PC-3 (cell line): Measurements from ENCODE around the gene IQCF6. TPM values are rescaled to one million over a fixed set of nuclear protein-coding genes. Genes with fewer than 3 reads are reported as not detected.

Source experiments
- ATAC-seq: fragments of 200-7000 bp; cut with Tn5 transposase; 2 replicates; pipeline ENCODE4 v1.9.1; 2020; ENCODE audit warnings: mild to moderate bottlenecking, moderate library complexity
- BruUV-seq: library from RNA; stranded (reverse); fragments of 400-500 nt; replicated peaks from 2 replicates; lab custom pipeline; 2021; lab: Mats Ljungman, UMichigan
- CTCF ChIA-PET: fragments of 300-600 bp; sonication (Branson Sonifier 250); formaldehyde crosslinking; loops from one replicate; lab custom pipeline; 2022; ENCODE audit warnings: antibody characterized with exemption; lab: Charles Lee
- POLR2A ChIA-PET: fragments of 300-600 bp; sonication (Branson Sonifier 250); formaldehyde crosslinking; loops from one replicate; lab custom pipeline; 2022; ENCODE audit warnings: antibody characterized with exemption; ENCODE audit not compliant: unreplicated experiment; lab: Charles Lee
- DNase-seq: peaks from one replicate; pipeline ENCODE4 v3.0.0-alpha.2; 2015
- H2AFZ ChIP-seq: fragments of 300-600 bp; sonication (generic); 2 replicates; pipeline ENCODE4 v1.6.0; 2016; ENCODE audit warnings: antibody characterized with exemption, low read length
- H3F3A ChIP-seq: fragments of 300-600 bp; sonication (generic); one replicate; pipeline ENCODE4 v1.6.0; 2017; ENCODE audit warnings: antibody characterized with exemption, low read length, control low read depth, mild to moderate bottlenecking; ENCODE audit not compliant: unreplicated experiment
- H3K27ac ChIP-seq: fragments of 300-600 bp; sonication (generic); 2 replicates; pipeline ENCODE4 v1.5.1; 2016; ENCODE audit warnings: mild to moderate bottlenecking, low read length
- H3K27me3 ChIP-seq: fragments of 300-600 bp; sonication (generic); 2 replicates; pipeline ENCODE4 v1.6.1; 2016; ENCODE audit warnings: low read length, mixed read lengths
- H3K36me3 ChIP-seq: fragments of 300-600 bp; sonication (generic); 2 replicates; pipeline ENCODE4 v1.6.1; 2016; ENCODE audit warnings: low read depth, mixed run types, low read length, mixed read lengths
- H3K4me1 ChIP-seq: fragments of 300-600 bp; sonication (generic); 2 replicates; pipeline ENCODE4 v1.5.1; 2016; ENCODE audit warnings: low read length; ENCODE audit not compliant: insufficient read depth
- H3K4me2 ChIP-seq: fragments of 300-600 bp; sonication (generic); 2 replicates; pipeline ENCODE4 v1.6.0; 2016; ENCODE audit warnings: low read length
- H3K4me3 ChIP-seq: fragments of 300-600 bp; sonication (generic); 2 replicates; pipeline ENCODE4 v1.5.1; 2016; ENCODE audit warnings: mild to moderate bottlenecking, low read length, mixed read lengths
- H3K79me2 ChIP-seq: fragments of 300-600 bp; sonication (generic); 2 replicates; pipeline ENCODE4 v1.6.1; 2017; ENCODE audit warnings: low read length, mixed read lengths
- H3K9ac ChIP-seq: fragments of 300-600 bp; sonication (generic); 2 replicates; pipeline ENCODE4 v1.6.0; 2016; ENCODE audit warnings: mild to moderate bottlenecking, low read length
- H3K9me2 ChIP-seq: fragments of 300-600 bp; sonication (generic); replicated peaks from 2 replicates; pipeline ENCODE4 v1.6.1; 2016; ENCODE audit warnings: mixed run types, low read length, mixed read lengths
- H3K9me3 ChIP-seq: fragments of 300-600 bp; sonication (generic); 2 replicates; pipeline ENCODE4 v1.6.1; 2016; ENCODE audit warnings: low read length, mixed read lengths
- H4K20me1 ChIP-seq: fragments of 300-600 bp; sonication (generic); 2 replicates; pipeline ENCODE4 v1.6.1; 2016; ENCODE audit warnings: low read length, mixed read lengths
- EZH2 ChIP-seq: fragments of 300-600 bp; sonication (generic); IDR thresholded peaks from one replicate; pipeline ENCODE4 v1.6.1; 2017; ENCODE audit warnings: antibody characterized with exemption, mild to moderate bottlenecking, low read length; ENCODE audit not compliant: unreplicated experiment
- EZH2phosphoT487 ChIP-seq: fragments of 300-600 bp; sonication (generic); IDR thresholded peaks from 2 replicates; pipeline ENCODE4 v1.6.1; 2018; ENCODE audit warnings: mild to moderate bottlenecking, antibody characterized with exemption, low read length, borderline replicate concordance
- intact Hi-C: fragments of 100-400 bp; cut with micrococcal nuclease; formaldehyde crosslinking; loops from 2 replicates; pipeline ENCODE4 v1.9.0; 2023
- total RNA-seq: library from RNA; depleted of rRNA; stranded (reverse); fragments of >200 nt; gene quantifications from 2 replicates; pipeline ENCODE4 v1.2.3, GENCODE V29; 2014
- TF ChIP-seq, protein P1 (sequence below): fragments of 300-600 bp; sonication (generic); conservative IDR thresholded peaks from 2 replicates; pipeline ENCODE4 v1.5.1; 2017; ENCODE audit warnings: antibody characterized with exemption, low read depth, mild to moderate bottlenecking, low read length

Gene IQCF6
- total RNA-seq, 1 experiment from 2014 or later: not detected

DNA sequence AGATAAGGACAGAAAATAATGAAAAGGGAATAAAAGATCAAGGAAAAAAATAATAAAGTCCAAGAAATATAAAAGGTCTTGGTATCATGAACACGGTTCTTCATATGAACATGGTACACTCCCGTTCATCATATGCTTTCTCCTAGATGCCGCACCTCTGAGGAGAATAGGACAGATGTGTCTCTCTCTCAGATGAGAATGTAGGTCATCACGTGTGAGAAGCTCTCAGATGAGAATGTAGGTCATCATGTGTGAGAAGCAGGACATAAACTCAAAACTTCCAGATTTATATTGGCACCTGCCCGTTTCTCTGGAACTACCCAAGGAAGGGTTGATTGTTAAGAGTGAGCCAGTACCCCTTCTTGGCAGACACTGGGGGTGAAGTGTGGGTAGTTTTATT is 29.9 kb upstream of the IQCF6 start:
- no TSS peak for BruUV-seq
- H3K9ac ChIP-seq: no peak overlapping the region
- no peak for DNase-seq
- H4K20me1 ChIP-seq: no peaks in the 10 kb centered on the region
- TF ChIP-seq EZH2phosphoT487 (no peak), EZH2 (no peak)
- peaks cover 15% of the 10 kb centered on the region for H3K27me3 ChIP-seq
- H3K4me3 ChIP-seq: no peak overlapping the region
- H3K27ac ChIP-seq: no peak overlapping the region
- POLR2A ChIA-PET: no interaction called here
- no peak overlapping the region for H3K4me2 ChIP-seq
- H3K79me2 ChIP-seq: no peaks in the 10 kb centered on the region
- H3F3A ChIP-seq: no peaks in the 10 kb centered on the region
- no peak for ATAC-seq
- H3K4me1 ChIP-seq: no peaks in the 10 kb centered on the region
- no peaks in the 10 kb centered on the region for H3K9me3 ChIP-seq
- H2AFZ ChIP-seq: no peak overlapping the region
- no peaks in the 10 kb centered on the region for H3K9me2 ChIP-seq
- H3K36me3 ChIP-seq: no peaks in the 10 kb centered on the region
- intact Hi-C loops: no loop called here
- CTCF ChIA-PET: no interaction called here

DNA sequence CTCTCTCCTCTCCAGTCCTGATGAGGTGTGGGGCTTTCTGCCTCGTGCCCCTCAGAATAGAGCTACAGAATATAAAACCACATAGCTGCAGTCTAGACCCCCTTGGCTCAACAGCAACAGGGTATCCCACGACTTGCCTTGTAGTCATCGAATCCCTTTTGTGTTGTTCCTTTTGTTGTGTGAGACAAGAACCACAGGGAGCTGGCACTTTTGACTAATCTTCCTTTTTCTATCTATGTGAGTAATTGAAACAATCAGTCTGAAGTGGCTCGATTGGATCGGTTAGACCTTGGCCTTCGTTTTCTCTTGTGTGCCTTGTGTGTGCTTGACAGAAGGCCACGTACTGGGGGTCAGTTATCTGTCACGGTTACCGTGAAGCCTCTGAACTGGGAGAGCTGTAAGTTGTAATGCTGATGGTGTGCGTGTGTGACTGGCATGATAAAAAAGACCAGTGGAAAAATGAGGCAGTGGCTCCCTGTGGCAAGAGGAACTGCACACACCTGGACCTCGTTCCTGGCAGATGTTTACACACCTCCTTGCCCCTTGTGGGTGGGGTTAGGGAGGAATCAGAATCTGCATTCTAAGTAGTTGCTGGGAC is 23.2 kb upstream of the IQCF6 start:
- Histone ChIP-seq H3K79me2 (no peaks in the 10 kb centered on the region), H2AFZ (no peak overlapping the region), H4K20me1 (no peaks in the 10 kb centered on the region), H3K4me3 (no peak overlapping the region), H3K4me2 (no peak overlapping the region), H3K27me3 (peaks cover 18% of the 10 kb centered on the region), H3K36me3 (no peaks in the 10 kb centered on the region), H3F3A (no peaks in the 10 kb centered on the region), H3K9me3 (no peaks in the 10 kb centered on the region), H3K9me2 (no peaks in the 10 kb centered on the region), H3K9ac (no peak overlapping the region), H3K27ac (no peak overlapping the region), H3K4me1 (peaks cover 7% of the 10 kb centered on the region; the same call in 1 of the 2 replicates)
- no TSS peak for BruUV-seq
- no peak for ATAC-seq
- TF ChIP-seq, protein P1, sequence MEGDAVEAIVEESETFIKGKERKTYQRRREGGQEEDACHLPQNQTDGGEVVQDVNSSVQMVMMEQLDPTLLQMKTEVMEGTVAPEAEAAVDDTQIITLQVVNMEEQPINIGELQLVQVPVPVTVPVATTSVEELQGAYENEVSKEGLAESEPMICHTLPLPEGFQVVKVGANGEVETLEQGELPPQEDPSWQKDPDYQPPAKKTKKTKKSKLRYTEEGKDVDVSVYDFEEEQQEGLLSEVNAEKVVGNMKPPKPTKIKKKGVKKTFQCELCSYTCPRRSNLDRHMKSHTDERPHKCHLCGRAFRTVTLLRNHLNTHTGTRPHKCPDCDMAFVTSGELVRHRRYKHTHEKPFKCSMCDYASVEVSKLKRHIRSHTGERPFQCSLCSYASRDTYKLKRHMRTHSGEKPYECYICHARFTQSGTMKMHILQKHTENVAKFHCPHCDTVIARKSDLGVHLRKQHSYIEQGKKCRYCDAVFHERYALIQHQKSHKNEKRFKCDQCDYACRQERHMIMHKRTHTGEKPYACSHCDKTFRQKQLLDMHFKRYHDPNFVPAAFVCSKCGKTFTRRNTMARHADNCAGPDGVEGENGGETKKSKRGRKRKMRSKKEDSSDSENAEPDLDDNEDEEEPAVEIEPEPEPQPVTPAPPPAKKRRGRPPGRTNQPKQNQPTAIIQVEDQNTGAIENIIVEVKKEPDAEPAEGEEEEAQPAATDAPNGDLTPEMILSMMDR: no peak
- TF ChIP-seq EZH2: no peak
- no peak for TF ChIP-seq EZH2phosphoT487
- intact Hi-C loops: no loop called here
- no peak for DNase-seq
- ChIA-PET POLR2A (no interaction called here), CTCF (no interaction called here)

DNA sequence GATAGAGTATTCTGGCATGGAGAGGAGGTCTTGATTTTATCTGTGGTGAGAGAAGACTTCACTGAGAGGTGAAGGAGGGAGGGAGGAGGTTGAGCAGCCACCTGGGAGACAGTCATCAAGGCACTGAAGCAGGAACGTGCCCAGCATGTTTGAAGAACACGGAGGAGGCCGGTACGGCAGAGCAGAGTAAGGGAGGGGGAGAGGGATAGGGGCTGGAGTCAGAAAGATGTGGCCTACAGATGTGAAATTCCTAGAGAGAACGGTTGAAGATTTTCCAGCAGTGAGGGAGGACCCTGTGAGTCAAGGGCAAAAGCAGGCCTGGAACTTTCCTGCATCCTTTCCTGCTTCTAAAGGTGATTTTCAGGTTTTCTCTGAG is 21.7 kb upstream of the IQCF6 start:
- Histone ChIP-seq H3K9me2 (no peaks in the 10 kb centered on the region), H3K4me1 (peaks cover 13% of the 10 kb centered on the region), H3F3A (no peaks in the 10 kb centered on the region), H4K20me1 (no peaks in the 10 kb centered on the region), H2AFZ (no peak overlapping the region), H3K4me2 (no peak overlapping the region), H3K27me3 (peaks cover 15% of the 10 kb centered on the region), H3K9ac (no peak overlapping the region), H3K9me3 (no peaks in the 10 kb centered on the region), H3K4me3 (no peak overlapping the region), H3K36me3 (no peaks in the 10 kb centered on the region), H3K27ac (no peak overlapping the region), H3K79me2 (no peaks in the 10 kb centered on the region)
- TF ChIP-seq EZH2phosphoT487: no peak
- no peak for TF ChIP-seq EZH2
- TF ChIP-seq, protein P1: no peak
- DNase-seq: no peak
- CTCF ChIA-PET: interaction anchor here (0.9 kb wide), 1 partner anchor 299 kb away, joined by 3 read pairs; no protein-coding TSS in a partner anchor
- POLR2A ChIA-PET: no interaction called here
- no peak for ATAC-seq
- intact Hi-C loops: loop anchor here (1.0 kb wide), 1 partner anchor 81 kb away; no protein-coding TSS in a partner anchor
- BruUV-seq: no TSS peak
